Ectodermal cell (in vitro differentiated cells): Measurements from ENCODE around the gene TBL1Y.

ENCODE experiments used
- H3K27ac ChIP-seq: 2 replicates; pipeline ENCODE4 v1.7.0; 2013; ENCODE audit warnings: mild to moderate bottlenecking, low read depth, low read length; ENCODE audit not compliant: insufficient read depth, poor library complexity, severe bottlenecking
- H3K27me3 ChIP-seq: 2 replicates; pipeline ENCODE4 v1.7.0; 2013; ENCODE audit warnings: mild to moderate bottlenecking, low read length; ENCODE audit not compliant: insufficient read depth, control insufficient read depth, poor library complexity, severe bottlenecking
- H3K36me3 ChIP-seq: one replicate; pipeline ENCODE4 v1.7.0; 2013; ENCODE audit warnings: low read length; ENCODE audit not compliant: control insufficient read depth, insufficient read depth
- H3K4me1 ChIP-seq: one replicate; pipeline ENCODE4 v1.7.0; 2013; ENCODE audit warnings: low read length; ENCODE audit not compliant: control insufficient read depth, insufficient read depth
- H3K4me3 ChIP-seq: 2 replicates; pipeline ENCODE4 v1.7.0; 2013; ENCODE audit warnings: low read depth, low read length, control low read depth; ENCODE audit not compliant: insufficient read depth
- H3K9me3 ChIP-seq: 2 replicates; pipeline ENCODE4 v1.7.0; 2013; ENCODE audit warnings: mild to moderate bottlenecking, low read length, moderate library complexity; ENCODE audit not compliant: control insufficient read depth
- WGBS, 2 experiments: methylation state at CpG; one replicate each; pipeline ENCODE4 v1.1.7; 2013; ENCODE audit warnings: missing lambda C conversion rate in 2 of 2; 5-methylcytosine and 5-hydroxymethylcytosine counted together

Gene TBL1Y

GRCh38 chrY:7110086-7110485, 199.6 kb downstream of the TBL1Y start:
- no peaks in the 10 kb centered on the region for H3K4me1 ChIP-seq
- 90 to 92% methylated on average over 3 of the region's 3 CpGs for WGBS, 2 experiments

DNA sequence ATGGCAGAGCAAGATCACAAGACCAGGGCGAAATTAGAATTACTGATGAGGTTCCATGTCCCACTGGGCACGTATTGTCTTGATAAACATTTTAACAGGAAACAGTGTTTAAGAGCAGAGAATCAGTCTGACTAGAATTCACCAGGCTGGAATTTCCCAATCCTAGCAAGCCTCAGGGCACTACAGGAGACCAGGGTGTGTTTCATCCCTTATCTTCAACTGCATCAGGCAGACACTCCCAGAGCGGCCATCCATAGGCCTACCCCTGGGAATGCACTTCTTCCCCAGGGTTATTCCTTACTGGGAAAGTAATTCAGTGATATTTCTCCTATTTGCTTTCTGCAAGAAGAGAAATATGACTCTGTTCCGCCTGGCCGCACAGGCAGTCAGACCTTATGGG, 205.4 kb downstream of the TBL1Y start:
- Histone ChIP-seq H3K4me3 (no peak overlapping the region), H3K36me3 (no peaks in the 10 kb centered on the region), H3K27ac (no peak overlapping the region), H3K27me3 (no peaks in the 10 kb centered on the region), H3K4me1 (no peaks in the 10 kb centered on the region), H3K9me3 (no peaks in the 10 kb centered on the region)
- WGBS, 2 experiments: 94 to 96% methylated on average over 5 of the region's 5 CpGs

More at GRCh38 chrY:7110086-7110485, 199.6 kb downstream of the TBL1Y start:
- H3K9me3 ChIP-seq: no peaks in the 10 kb centered on the region
- H3K27ac ChIP-seq: no peak overlapping the region
- no peak overlapping the region for H3K4me3 ChIP-seq
- no peaks in the 10 kb centered on the region for H3K36me3 ChIP-seq
- H3K27me3 ChIP-seq: no peaks in the 10 kb centered on the region

DNA sequence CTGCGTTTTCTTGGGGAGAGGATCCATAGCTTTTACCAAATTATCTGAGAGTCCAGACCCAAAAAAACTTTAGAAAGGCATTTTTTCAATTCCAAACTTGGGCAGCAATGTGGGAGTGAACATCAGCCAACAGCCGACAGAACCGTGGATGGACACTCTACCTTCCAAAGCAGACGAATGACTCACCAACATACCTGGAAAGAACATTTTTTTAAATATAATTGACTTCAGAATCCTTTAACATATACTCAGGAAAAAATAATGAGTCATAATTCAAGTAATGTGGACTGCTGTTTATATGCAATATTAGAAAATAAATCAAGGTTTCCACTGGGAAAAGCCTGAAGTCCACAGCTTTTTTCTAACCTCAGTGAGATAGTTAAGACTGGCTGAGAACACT, 211.7 kb downstream of the TBL1Y start:
- WGBS, 2 experiments: 91 to 94% methylated on average over 3 to 4 of the region's 4 CpGs

GRCh38 chrY:7125136-7126056, 214.9 kb downstream of the TBL1Y start:
- Histone ChIP-seq H3K27ac (no peak overlapping the region), H3K9me3 (no peaks in the 10 kb centered on the region), H3K27me3 (no peaks in the 10 kb centered on the region), H3K36me3 (no peaks in the 10 kb centered on the region), H3K4me1 (no peaks in the 10 kb centered on the region), H3K4me3 (no peak overlapping the region)
- 80 to 81% methylated on average over 6 of the region's 6 CpGs for WGBS, 2 experiments

More for the DNA sequence above, 211.7 kb downstream of the TBL1Y start:
- H3K27me3 ChIP-seq: no peaks in the 10 kb centered on the region
- no peaks in the 10 kb centered on the region for H3K9me3 ChIP-seq
- H3K4me3 ChIP-seq: no peak overlapping the region
- H3K36me3 ChIP-seq: no peaks in the 10 kb centered on the region
- H3K27ac ChIP-seq: no peak overlapping the region
- no peaks in the 10 kb centered on the region for H3K4me1 ChIP-seq

DNA sequence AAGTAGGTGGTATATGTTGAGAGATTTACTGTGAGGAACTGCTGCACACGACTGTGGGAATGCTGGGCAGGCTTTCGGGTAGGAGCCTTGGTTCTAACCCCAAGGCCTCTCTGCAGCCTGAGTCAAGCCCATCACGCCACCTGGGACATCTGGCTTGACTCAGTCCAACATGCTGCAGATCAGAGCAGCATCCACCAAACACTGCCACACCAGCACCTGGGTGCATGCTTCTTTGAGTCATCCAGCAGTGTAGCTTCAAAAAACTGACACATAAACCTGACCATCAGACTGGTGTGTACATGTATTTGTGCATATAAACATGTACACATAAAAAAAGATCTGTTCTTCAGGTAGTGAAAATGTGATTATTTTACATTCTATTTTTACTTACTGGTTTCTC, 217.7 kb downstream of the TBL1Y start:
- H3K27ac ChIP-seq: no peak overlapping the region
- H3K9me3 ChIP-seq: no peaks in the 10 kb centered on the region
- no peaks in the 10 kb centered on the region for H3K36me3 ChIP-seq
- WGBS, 2 experiments: 90 to 96% methylated on average over 3 of the region's 3 CpGs
- H3K27me3 ChIP-seq: no peaks in the 10 kb centered on the region
- H3K4me3 ChIP-seq: no peak overlapping the region
- H3K4me1 ChIP-seq: no peaks in the 10 kb centered on the region
